ENCODE data around the gene KCNJ6.

The KCNJ6 gene

GRCh38 chr21:37904856-37905255, 11.4 kb downstream of the KCNJ6 start:
- no peak for DNase-seq

- no peak for DNase-seq
Observed at GRCh38 chr21:37903396-37903795, 12.9 kb downstream of the KCNJ6 start.

GRCh38 chr21:37899146-37899545, 17.1 kb downstream of the KCNJ6 start:
- no peak for DNase-seq

GRCh38 chr21:37896788-37897187, 19.5 kb downstream of the KCNJ6 start:
- DNase-seq = no peak

GRCh38 chr21:37891972-37892371, 24.3 kb downstream of the KCNJ6 start:
- no peak for DNase-seq

- no peak for DNase-seq
Observed at GRCh38 chr21:37888659-37889058, 27.6 kb downstream of the KCNJ6 start.

GRCh38 chr21:37886726-37887299, 29.4 kb downstream of the KCNJ6 start:
- no peak for DNase-seq

GRCh38 chr21:37886120-37886519, 30.1 kb downstream of the KCNJ6 start:
- DNase-seq = no peak

GRCh38 chr21:37878946-37879660, 37.2 kb downstream of the KCNJ6 start:
- peak; percentile 3 for DNase-seq

GRCh38 chr21:37877888-37878684, 38.2 kb downstream of the KCNJ6 start:
- no peak for DNase-seq

GRCh38 chr21:37877171-37877570, 39.1 kb downstream of the KCNJ6 start:
- no peak for DNase-seq

GRCh38 chr21:37876561-37876960, 39.7 kb downstream of the KCNJ6 start:
- DNase-seq = peak; percentile 20

GRCh38 chr21:37874904-37875780, 41.1 kb downstream of the KCNJ6 start:
- DNase-seq = no peak

GRCh38 chr21:37874481-37874880, 41.8 kb downstream of the KCNJ6 start:
- no peak for DNase-seq

GRCh38 chr21:37873655-37874054, 42.6 kb downstream of the KCNJ6 start:
- DNase-seq = no peak

- no peak for DNase-seq
Observed at GRCh38 chr21:37871121-37871862, 45.0 kb downstream of the KCNJ6 start.

GRCh38 chr21:37870221-37870620, 46.0 kb downstream of the KCNJ6 start:
- no peak for DNase-seq

GRCh38 chr21:37869661-37870060, 46.6 kb downstream of the KCNJ6 start:
- DNase-seq = no peak

GRCh38 chr21:37868446-37869295, 47.6 kb downstream of the KCNJ6 start:
- DNase-seq = no peak

GRCh38 chr21:37866027-37866426, 50.2 kb downstream of the KCNJ6 start:
- peak; percentile 94 for DNase-seq

GRCh38 chr21:37865156-37865555, 51.1 kb downstream of the KCNJ6 start:
- DNase-seq = peak; percentile 70

Measured in suppressor macrophage treated with lipopolysaccharide for 4 hours (primary cell).